IMR-90 (cell line): ENCODE measurements around the gene RSL1D1. TPM values are rescaled to one million over a fixed set of nuclear protein-coding genes. Genes with fewer than 3 reads are reported as not detected.

Experiments used
- ATAC-seq: fragments of 200-7000 bp; cut with Tn5 transposase; 2 replicates; pipeline ENCODE4 v1.9.1; 2020; ENCODE audit warnings: low read depth, mild to moderate bottlenecking, moderate library complexity
- BruUV-seq: library from RNA; stranded (reverse); fragments of 400-500 nt; replicated peaks from 2 replicates; lab custom pipeline; 2021; lab: Mats Ljungman, UMichigan
- CTCF ChIA-PET: fragments of 300-600 bp; formaldehyde crosslinking; extraction: SDS; loops from one replicate; lab custom pipeline; 2021; ENCODE audit warnings: antibody characterized with exemption; lab: Yijun Ruan, JAX
- POLR2A ChIA-PET: fragments of 300-600 bp; sonication (Branson Sonifier 250); formaldehyde crosslinking; loops from one replicate; lab custom pipeline; 2022; ENCODE audit warnings: antibody characterized with exemption; ENCODE audit not compliant: unreplicated experiment; lab: Charles Lee
- DNase-seq: peaks from one replicate; pipeline ENCODE4 v3.0.0; 2013
- H2AFZ ChIP-seq: replicated peaks from 2 replicates; pipeline ENCODE3; 2013; ENCODE audit warnings: low read length, mild to moderate bottlenecking; ENCODE audit not compliant: poor library complexity
- H2AK5ac ChIP-seq: 2 replicates; pipeline ENCODE4 v1.6.1; 2013; ENCODE audit warnings: low read depth, low read length, inconsistent platforms
- H2AK9ac ChIP-seq: replicated peaks from 2 replicates; pipeline ENCODE3; 2013; ENCODE audit warnings: mild to moderate bottlenecking, low read depth, low read length, moderate library complexity; ENCODE audit not compliant: poor library complexity
- H2BK120ac ChIP-seq: 2 replicates; pipeline ENCODE4 v1.6.1; 2013; ENCODE audit warnings: low read depth, low read length, inconsistent platforms
- H2BK15ac ChIP-seq: 3 replicates; pipeline ENCODE4 v1.6.1; 2013; ENCODE audit warnings: low read depth, low read length, inconsistent platforms
- H2BK20ac ChIP-seq: 2 replicates; pipeline ENCODE4 v1.6.1; 2013; ENCODE audit warnings: low read depth, mild to moderate bottlenecking, inconsistent platforms, low read length, moderate library complexity
- H2BK5ac ChIP-seq: 2 replicates; pipeline ENCODE4 v1.6.1; 2013; ENCODE audit warnings: mild to moderate bottlenecking, low read depth, low read length, inconsistent platforms; ENCODE audit not compliant: poor library complexity, severe bottlenecking
- H3K14ac ChIP-seq: replicated peaks from 2 replicates; pipeline ENCODE4 v1.6.1; 2013; ENCODE audit warnings: low read depth, low read length, inconsistent platforms
- H3K18ac ChIP-seq: 2 replicates; pipeline ENCODE4 v1.6.1; 2013; ENCODE audit warnings: low read depth, low read length, control low read depth
- H3K23ac ChIP-seq: 2 replicates; pipeline ENCODE4 v1.6.1; 2013; ENCODE audit warnings: low read depth, low read length, inconsistent platforms
- H3K27ac ChIP-seq: 2 replicates; pipeline ENCODE4 v1.5.1; 2013; ENCODE audit warnings: mild to moderate bottlenecking, control low read depth, low read length; ENCODE audit not compliant: insufficient read depth
- H3K27me3 ChIP-seq: 2 replicates; pipeline ENCODE4 v1.6.1; 2013; ENCODE audit warnings: low read length; ENCODE audit not compliant: control insufficient read depth, insufficient read depth
- H3K36me3 ChIP-seq: 2 replicates; pipeline ENCODE4 v1.6.1; 2013; ENCODE audit warnings: low read length, mixed read lengths; ENCODE audit not compliant: control insufficient read depth, insufficient read depth
- H3K4ac ChIP-seq: 2 replicates; pipeline ENCODE4 v1.6.1; 2013; ENCODE audit warnings: low read depth, low read length, inconsistent platforms
- H3K4me1 ChIP-seq: 2 replicates; pipeline ENCODE4 v1.6.1; 2013; ENCODE audit warnings: low read length, mixed read lengths; ENCODE audit not compliant: control insufficient read depth, insufficient read depth
- H3K4me2 ChIP-seq: 2 replicates; pipeline ENCODE4 v1.6.1; 2013; ENCODE audit warnings: low read depth, mild to moderate bottlenecking, control low read depth, low read length, moderate library complexity
- H3K4me3 ChIP-seq: 2 replicates; pipeline ENCODE4 v1.5.1; 2013; ENCODE audit warnings: low read depth, mild to moderate bottlenecking, control low read depth, low read length, moderate library complexity; ENCODE audit not compliant: insufficient read depth
- H3K56ac ChIP-seq: 2 replicates; pipeline ENCODE4 v1.6.1; 2013; ENCODE audit warnings: low read length, inconsistent platforms; ENCODE audit not compliant: insufficient read depth; ENCODE audit errors: extremely low read depth
- H3K79me1 ChIP-seq, 2 experiments: 2 replicates each; pipeline ENCODE4 v1.6.1; 2013; ENCODE audit warnings: low read length in 2 of 2, inconsistent platforms in 1 of 2, low read depth in 1 of 2
- H3K9ac ChIP-seq: 2 replicates; pipeline ENCODE4 v1.6.1; 2013; ENCODE audit warnings: low read depth, low read length, control low read depth
- H3K9me1 ChIP-seq: 2 replicates; pipeline ENCODE4 v1.6.1; 2013; ENCODE audit warnings: low read length, inconsistent platforms; ENCODE audit not compliant: insufficient read depth
- H3K9me3 ChIP-seq: 2 replicates; pipeline ENCODE4 v1.6.1; 2013; ENCODE audit warnings: low read length; ENCODE audit not compliant: control insufficient read depth, insufficient read depth
- H4K20me1 ChIP-seq: 2 replicates; pipeline ENCODE4 v1.6.1; 2013; ENCODE audit warnings: low read length, inconsistent platforms; ENCODE audit not compliant: insufficient read depth
- H4K5ac ChIP-seq: 2 replicates; pipeline ENCODE4 v1.6.1; 2013; ENCODE audit warnings: mild to moderate bottlenecking, low read depth, low read length, control low read depth
- H4K8ac ChIP-seq, 2 experiments: 2 replicates each; pipeline ENCODE4 v1.6.1; 2013; ENCODE audit warnings: low read depth in 2 of 2, low read length in 2 of 2, control low read depth in 1 of 2, inconsistent platforms in 1 of 2
- H4K91ac ChIP-seq: 2 replicates; pipeline ENCODE4 v1.6.1; 2013; ENCODE audit warnings: low read depth, low read length, inconsistent platforms; ENCODE audit not compliant: insufficient read depth
- BHLHE40 ChIP-seq: fragments of 150-350 bp; IDR thresholded peaks from 2 replicates; pipeline ENCODE4 v1.6.1; 2016; ENCODE audit warnings: mild to moderate bottlenecking, low read depth, low read length
- CEBPB ChIP-seq: IDR thresholded peaks from 2 replicates; pipeline ENCODE4 v1.6.1; 2012; ENCODE audit warnings: low read depth, low read length, improper control_type of control experiment
- CHD1 ChIP-seq: IDR thresholded peaks from 2 replicates; pipeline ENCODE4 v1.6.1; 2012; ENCODE audit warnings: low read depth, low read length, improper control_type of control experiment
- FOS ChIP-seq: fragments of 150-350 bp; IDR thresholded peaks from 2 replicates; pipeline ENCODE4 v1.6.1; 2016; ENCODE audit warnings: low read depth, low read length
- MAFK ChIP-seq: IDR thresholded peaks from 2 replicates; pipeline ENCODE4 v1.6.1; 2012; ENCODE audit warnings: low read depth, low read length, improper control_type of control experiment
- MAZ ChIP-seq: IDR thresholded peaks from 2 replicates; pipeline ENCODE4 v1.6.1; 2012; ENCODE audit warnings: low read depth, mild to moderate bottlenecking, low read length, improper control_type of control experiment, moderate library complexity, borderline replicate concordance
- MXI1 ChIP-seq: IDR thresholded peaks from 2 replicates; pipeline ENCODE4 v1.6.1; 2012; ENCODE audit warnings: low read depth, mild to moderate bottlenecking, low read length, moderate library complexity, borderline replicate concordance
- NFE2L2 ChIP-seq: fragments of 150-350 bp; IDR thresholded peaks from 2 replicates; pipeline ENCODE4 v1.6.1; 2016; ENCODE audit warnings: low read depth, mild to moderate bottlenecking, low read length
- POLR2A ChIP-seq: IDR thresholded peaks from 2 replicates; pipeline ENCODE4 v1.6.1; 2012; ENCODE audit warnings: mild to moderate bottlenecking, low read depth, low read length
- RAD21 ChIP-seq: IDR thresholded peaks from 2 replicates; pipeline ENCODE4 v1.6.1; 2012; ENCODE audit warnings: low read length, improper control_type of control experiment
- RCOR1 ChIP-seq: IDR thresholded peaks from 2 replicates; pipeline ENCODE4 v1.6.1; 2012; ENCODE audit warnings: mild to moderate bottlenecking, low read length, improper control_type of control experiment; ENCODE audit not compliant: insufficient replicate concordance
- RFX5 ChIP-seq: IDR thresholded peaks from 2 replicates; pipeline ENCODE4 v1.8.0; 2012; ENCODE audit warnings: low read depth, mild to moderate bottlenecking, low read length, moderate library complexity
- SMC3 ChIP-seq: fragments of 150-350 bp; IDR thresholded peaks from 2 replicates; pipeline ENCODE4 v1.6.1; 2016; ENCODE audit warnings: low read depth, mild to moderate bottlenecking, antibody characterized with exemption, low read length, moderate library complexity
- WGBS, 2 experiments: methylation state at CpG; one replicate each; pipeline versions ENCODE4 v1.1.5 to v1.1.7; 2013; ENCODE audit warnings: missing lambda C conversion rate in 2 of 2; ENCODE audit not compliant: insufficient read length in 1 of 2; ENCODE audit errors: extremely low coverage in 2 of 2; 5-methylcytosine and 5-hydroxymethylcytosine counted together
- dilution Hi-C: fragments of 300-500 bp; cut with HindIII; formaldehyde crosslinking; loops from one replicate; pipeline ENCODE4 v1.14.3; 2018; ENCODE audit warnings: low sequenced_read_pairs; ENCODE audit not compliant: unreplicated experiment
- in situ Hi-C: fragments of 300-500 bp; cut with MboI; formaldehyde crosslinking; loops from 3 replicates; pipeline ENCODE4 v1.14.3; 2019; ENCODE audit warnings: low sequenced_read_pairs, inconsistent platforms, mixed read lengths
- intact Hi-C: fragments of 100-400 bp; cut with micrococcal nuclease; formaldehyde crosslinking; loops from 2 replicates; pipeline ENCODE4 v1.10.0; 2022
- polyA plus RNA-seq, 3 experiments: library from polyadenylated mRNA; depleted of rRNA; stranded (reverse); fragments of >200 nt; gene quantifications; 2 replicates each; pipeline ENCODE4 v1.2.3, GENCODE V29; 2012; ENCODE audit warnings: low replicate concordance in 1 of 3
- total RNA-seq: library from RNA; depleted of rRNA; stranded (reverse); fragments of >200 nt; gene quantifications from 2 replicates; pipeline ENCODE4 v1.2.3, GENCODE V29; 2012
- TF ChIP-seq, protein P1 (sequence below): conservative IDR thresholded peaks from 2 replicates; pipeline ENCODE4 v1.5.1; 2012; ENCODE audit warnings: mild to moderate bottlenecking, low read depth, low read length, improper control_type of control experiment
- TF ChIP-seq, protein P2 (sequence below): fragments of 150-350 bp; IDR thresholded peaks from 2 replicates; pipeline ENCODE4 v1.6.1; 2016; ENCODE audit warnings: low read depth, mild to moderate bottlenecking, low read length, moderate library complexity, borderline replicate concordance

Gene RSL1D1
- total and polyA plus RNA-seq, 2 of the 4 experiments (the other 2 are of a cell fraction), result 63.8 to 77.4 TPM

DNA sequence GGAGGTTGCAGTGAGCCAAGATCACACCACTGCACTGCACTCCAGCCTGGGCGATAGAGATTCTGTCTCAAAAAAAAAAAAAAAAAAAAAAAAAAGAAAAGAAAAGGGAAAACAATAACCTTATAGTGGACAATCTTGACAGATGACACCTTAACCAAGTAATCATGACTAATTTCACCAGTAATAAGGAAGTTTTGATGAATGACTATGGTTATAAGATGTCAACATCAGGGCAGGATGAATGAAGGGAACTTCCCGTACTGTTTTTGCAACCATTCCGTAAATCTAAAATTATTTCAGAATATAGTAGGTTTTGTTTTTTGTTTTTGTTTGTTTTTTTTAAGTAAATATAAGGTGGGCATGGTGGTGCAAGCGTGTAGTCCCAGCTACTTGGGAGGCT, 41.4 kb upstream of the RSL1D1 start:
- Histone ChIP-seq H4K5ac (no peak overlapping the region), H2BK15ac (no peak overlapping the region), H2AK9ac (no peak overlapping the region), H3K18ac (no peak overlapping the region), H4K8ac (no peak overlapping the region), H3K23ac (no peak overlapping the region), H3K4me1 (peaks cover 4% of the 10 kb centered on the region), H2BK5ac (peak overlapping the region; percentile 39), H3K56ac (no peak overlapping the region), H3K9me3 (no peaks in the 10 kb centered on the region), H3K9me1 (0 out of 2 replicates have a peak, but pooled peaks cover 4% of the 10 kb centered on the region), H3K4ac (no peak overlapping the region), H3K4me2 (no peak overlapping the region), H3K9ac (no peak overlapping the region), H2BK20ac (no peak overlapping the region), H3K27me3 (no peaks in the 10 kb centered on the region), H3K14ac (no peak overlapping the region), H4K91ac (no peak overlapping the region), H3K4me3 (no peak overlapping the region), H4K20me1 (peaks cover 21% of the 10 kb centered on the region), H2AK5ac (no peak overlapping the region), H2BK120ac (no peak overlapping the region), H3K27ac (no peak overlapping the region), H3K36me3 (peaks cover 29% of the 10 kb centered on the region), H2AFZ (no peak overlapping the region), H3K79me1 (peaks cover 22 to 37% of the 10 kb centered on the region in 2 experiments)
- ChIA-PET POLR2A (no interaction called here), CTCF (no interaction called here)
- no CpG with 5 or more reads among the region's 4 CpGs for whole genome bisulfite sequencing, 2 experiments
- intact Hi-C loops, result loop anchor here (10.0 kb wide), 1 partner anchor 82 kb away; the partner anchor contains the start of gene SNX29
- dilution Hi-C loops, result no loop called here
- no peak for TF ChIP-seq MAZ
- TF ChIP-seq, protein P1, sequence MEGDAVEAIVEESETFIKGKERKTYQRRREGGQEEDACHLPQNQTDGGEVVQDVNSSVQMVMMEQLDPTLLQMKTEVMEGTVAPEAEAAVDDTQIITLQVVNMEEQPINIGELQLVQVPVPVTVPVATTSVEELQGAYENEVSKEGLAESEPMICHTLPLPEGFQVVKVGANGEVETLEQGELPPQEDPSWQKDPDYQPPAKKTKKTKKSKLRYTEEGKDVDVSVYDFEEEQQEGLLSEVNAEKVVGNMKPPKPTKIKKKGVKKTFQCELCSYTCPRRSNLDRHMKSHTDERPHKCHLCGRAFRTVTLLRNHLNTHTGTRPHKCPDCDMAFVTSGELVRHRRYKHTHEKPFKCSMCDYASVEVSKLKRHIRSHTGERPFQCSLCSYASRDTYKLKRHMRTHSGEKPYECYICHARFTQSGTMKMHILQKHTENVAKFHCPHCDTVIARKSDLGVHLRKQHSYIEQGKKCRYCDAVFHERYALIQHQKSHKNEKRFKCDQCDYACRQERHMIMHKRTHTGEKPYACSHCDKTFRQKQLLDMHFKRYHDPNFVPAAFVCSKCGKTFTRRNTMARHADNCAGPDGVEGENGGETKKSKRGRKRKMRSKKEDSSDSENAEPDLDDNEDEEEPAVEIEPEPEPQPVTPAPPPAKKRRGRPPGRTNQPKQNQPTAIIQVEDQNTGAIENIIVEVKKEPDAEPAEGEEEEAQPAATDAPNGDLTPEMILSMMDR, result no peak
- no peak for TF ChIP-seq SMC3
- TF ChIP-seq, protein P2, sequence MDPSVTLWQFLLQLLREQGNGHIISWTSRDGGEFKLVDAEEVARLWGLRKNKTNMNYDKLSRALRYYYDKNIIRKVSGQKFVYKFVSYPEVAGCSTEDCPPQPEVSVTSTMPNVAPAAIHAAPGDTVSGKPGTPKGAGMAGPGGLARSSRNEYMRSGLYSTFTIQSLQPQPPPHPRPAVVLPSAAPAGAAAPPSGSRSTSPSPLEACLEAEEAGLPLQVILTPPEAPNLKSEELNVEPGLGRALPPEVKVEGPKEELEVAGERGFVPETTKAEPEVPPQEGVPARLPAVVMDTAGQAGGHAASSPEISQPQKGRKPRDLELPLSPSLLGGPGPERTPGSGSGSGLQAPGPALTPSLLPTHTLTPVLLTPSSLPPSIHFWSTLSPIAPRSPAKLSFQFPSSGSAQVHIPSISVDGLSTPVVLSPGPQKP, result no peak
- TF ChIP-seq NFE2L2, result no peak
- TF ChIP-seq BHLHE40, result no peak
- no peak for TF ChIP-seq CEBPB
- TF ChIP-seq MAFK, result no peak
- no peak for TF ChIP-seq MXI1
- TF ChIP-seq RFX5, result no peak
- no peak for TF ChIP-seq POLR2A
- no peak for TF ChIP-seq CHD1
- TF ChIP-seq RAD21, result no peak
- no peak for TF ChIP-seq RCOR1
- no peak for TF ChIP-seq FOS
- in situ Hi-C loops, result no loop called here
- DNase-seq (no peak), ATAC-seq (no peak)
- no TSS peak for BruUV-seq
